Measurements from ENCODE around the gene TEAD1. TPM values are rescaled to one million over a fixed set of nuclear protein-coding genes. Genes with fewer than 3 reads are reported as not detected.

TEAD1 gene
- polyA plus RNA-seq, 2 of the 4 experiments (the other 2 are of a cell fraction) = 111 to 112 TPM

- no peak for DNase-seq (ENCODE audit: low read depth in 1 of 2, low spot score in 1 of 2)
- FAIRE-seq = no peak
- Histone ChIP-seq H3K4me1 (peaks cover 42% of the 10 kb centered on the region), H3K4me3 (no peak overlapping the region), H3K4me2 (no peak overlapping the region), H3K27ac (peak overlapping the region in 1 of 2 experiments; percentile 35; a peak in 2 of 6 replicates), H3K9me3 (no peaks in the 10 kb centered on the region)
- 86% methylated on average over 10 of the region's 10 CpGs for whole genome bisulfite sequencing (ENCODE audit: missing lambda C conversion rate)
- POLR2A ChIA-PET = no interaction called here
- ATAC-seq = no peak
- CTCF ChIA-PET = no interaction called here
- TF ChIP-seq RAD21 (conservative IDR thresholded peaks at IDR 0.05 in 1 of 2, IDR thresholded peaks at IDR 0.05 in 1 of 2) (no peak), CBX8 (IDR thresholded peaks at IDR 0.05) (no peak)
Measured at GRCh38 chr11:12824281-12825041, 150.2 kb downstream of the TEAD1 start.

GRCh38 chr11:12826441-12826840, 152.2 kb downstream of the TEAD1 start:
- no peak for ATAC-seq
- POLR2A ChIA-PET = no interaction called here
- WGBS (ENCODE audit: missing lambda C conversion rate) = 50% methylated on average over 2 of the region's 2 CpGs
- TF ChIP-seq BHLHE40 (IDR thresholded peaks at IDR 0.05; ENCODE audit: low read depth, low read length) (no peak), MAFK (IDR thresholded peaks at IDR 0.05; ENCODE audit: partially characterized antibody) (no peak), TFCP2L1 (CRISPR knock-in tag; IDR thresholded peaks at IDR 0.05) (no peak), MAX (IDR thresholded peaks at IDR 0.05) (no peak), SMC3 (IDR thresholded peaks at IDR 0.05) (no peak), FOSL2 (IDR thresholded peaks at IDR 0.05) (no peak), FOSL2 (CRISPR knock-in tag; IDR thresholded peaks at IDR 0.05) (no peak), CTCF (IDR thresholded peaks at IDR 0.05) (no peak), MAZ (IDR thresholded peaks at IDR 0.05; ENCODE audit: borderline replicate concordance, low read depth, low read length) (no peak)
- peaks cover 60% of the 10 kb centered on the region for H3K4me1 ChIP-seq
- no peak for DNase-seq (ENCODE audit: low read depth in 1 of 2, low spot score in 1 of 2)
- FAIRE-seq = no peak
- no peaks in the 10 kb centered on the region for H3K9me3 ChIP-seq
- no peak overlapping the region; a peak in 1 of 6 replicates for H3K27ac ChIP-seq
- H3K4me3 ChIP-seq = no peak overlapping the region
- CTCF ChIA-PET = no interaction called here
- H3K4me2 ChIP-seq = peak overlapping the region; percentile 88

- WGBS (ENCODE audit: missing lambda C conversion rate) = 45% methylated on average over 1 of the region's 1 CpG
- peak; percentile 5 to 24; a peak in 3 of 6 replicates for ATAC-seq
- ChIA-PET CTCF (interaction anchor here (0.6 to 1.3 kb wide), 4 partner anchors 9 to 538 kb away, joined by 3 to 6 read pairs (median 4); no protein-coding TSS in a partner anchor), POLR2A (no interaction called here)
- Histone ChIP-seq H3K27ac (peak overlapping the region; percentile 61 to 76; a peak in 5 of 6 replicates), H3K4me2 (peak overlapping the region; percentile 88), H3K4me1 (peaks cover 70% of the 10 kb centered on the region), H3K9me3 (no peaks in the 10 kb centered on the region), H3K4me3 (peak overlapping the region; percentile 39; the same call in 2 of the 3 replicates)
- FAIRE-seq = no peak
- DNase-seq (ENCODE audit: low read depth in 1 of 2, low spot score in 1 of 2) = no peak
- TF ChIP-seq FOSL2 (IDR thresholded peaks at IDR 0.05) = no peak
- no peak for TF ChIP-seq FOSL2 (CRISPR knock-in tag; IDR thresholded peaks at IDR 0.05)
- no peak for TF ChIP-seq EP300 (IDR thresholded peaks at IDR 0.05)
- no peak for TF ChIP-seq HES2 (IDR thresholded peaks at IDR 0.05)
- no peak for TF ChIP-seq POLR2AphosphoS2 (conservative IDR thresholded peaks at IDR 0.05; ENCODE audit: low read length)
- TF ChIP-seq JUN (IDR thresholded peaks at IDR 0.05) = no peak
- TF ChIP-seq MAFK (IDR thresholded peaks at IDR 0.05; ENCODE audit: partially characterized antibody) = no peak
- TF ChIP-seq CBX8 (IDR thresholded peaks at IDR 0.05) = no peak
- TF ChIP-seq TP53 (CRISPR knock-in tag; IDR thresholded peaks at IDR 0.05) = no peak
- TF ChIP-seq NPAS2 (CRISPR knock-in tag; IDR thresholded peaks at IDR 0.05; ENCODE audit: borderline replicate concordance) = no peak
- TF ChIP-seq FOSB (CRISPR knock-in tag; IDR thresholded peaks at IDR 0.05) = no peak
- no peak for TF ChIP-seq EHMT2 (IDR thresholded peaks at IDR 0.05; ENCODE audit: low read depth)
- no peak for TF ChIP-seq ZFP36 (IDR thresholded peaks at IDR 0.05; ENCODE audit: borderline replicate concordance, partially characterized antibody)
- no peak for TF ChIP-seq NFE2L2 (conservative IDR thresholded peaks at IDR 0.05; ENCODE audit: low read length)
- TF ChIP-seq BCL3 (IDR thresholded peaks at IDR 0.05) = no peak
- no peak for TF ChIP-seq JUNB (IDR thresholded peaks at IDR 0.05)
- no peak for TF ChIP-seq HOXA7 (CRISPR knock-in tag; IDR thresholded peaks at IDR 0.05)
- no peak for TF ChIP-seq PHF8 (IDR thresholded peaks at IDR 0.05; ENCODE audit: borderline replicate concordance, low read depth)
Measured at GRCh38 chr11:12827369-12827768, 153.1 kb downstream of the TEAD1 start.

Data from A549 (cell line).